Lower lobe of right lung (tissue), 2 donors: ENCODE results near the gene GLRA3. TPM values are rescaled to one million over a fixed set of nuclear protein-coding genes. Genes with fewer than 3 reads are reported as not detected.

Experiments used
- ATAC-seq, 2 donors: fragments of 200-7000 bp; cut with Tn5 transposase; one replicate each; pipeline ENCODE4 v1.9.1; 2020 to 2022; ENCODE audit warnings: mild to moderate bottlenecking in 2 of 2, moderate library complexity in 2 of 2
- DNase-seq: peaks from one replicate; pipeline ENCODE4 v3.0.0-alpha.2; 2020
- H3K27ac ChIP-seq: fragments of 200-600 bp; one replicate; pipeline ENCODE4 v1.8.0; 2022
- H3K27me3 ChIP-seq: fragments of 200-600 bp; one replicate; pipeline ENCODE4 v1.8.0; 2022; ENCODE audit warnings: low read depth
- H3K36me3 ChIP-seq: fragments of 200-600 bp; one replicate; pipeline ENCODE4 v1.8.0; 2022; ENCODE audit warnings: mild to moderate bottlenecking
- H3K4me1 ChIP-seq: fragments of 200-600 bp; one replicate; pipeline ENCODE4 v1.8.0; 2022
- H3K4me3 ChIP-seq: fragments of 200-600 bp; one replicate; pipeline ENCODE4 v1.8.0; 2022; ENCODE audit warnings: mild to moderate bottlenecking
- H3K9me3 ChIP-seq: fragments of 200-600 bp; one replicate; pipeline ENCODE4 v1.8.0; 2022
- CTCF ChIP-seq: fragments of 200-600 bp; IDR thresholded peaks from one replicate; pipeline ENCODE4 v1.8.0; 2022; ENCODE audit warnings: antibody characterized with exemption, mild to moderate bottlenecking
- intact Hi-C: fragments of 100-400 bp; cut with DNase I; formaldehyde crosslinking; loops from one replicate; pipeline ENCODE4 v1.11.0; 2022
- total RNA-seq: library from RNA; stranded (reverse); fragmentation: NEBNext Ultra II Directional; extraction: Animal tissue kit (Norgen Biotek cat#: 25700); gene quantifications from one replicate; pipeline ENCODE4 v1.2.1, GENCODE V29; 2021
- donor health status: DM: no; HTN: yes; CAD: no; lungs with severe emphysema.

Gene GLRA3
- total RNA-seq, 1 donor from 2014 or later = not detected

- Histone ChIP-seq H3K27ac (no peak overlapping the region), H3K9me3 (no peaks in the 10 kb centered on the region), H3K27me3 (no peaks in the 10 kb centered on the region), H3K36me3 (no peaks in the 10 kb centered on the region), H3K4me3 (no peak overlapping the region), H3K4me1 (no peaks in the 10 kb centered on the region)
- intact Hi-C loops = no loop called here
- DNase-seq (no peak), ATAC-seq (no peak)
- no peak for TF ChIP-seq CTCF
These were observed 221.3 kb downstream of the GLRA3 start for GRCh38 chr4:174607792-174608191.

- peak; percentile 94 to 98 for ATAC-seq
- Histone ChIP-seq H3K36me3 (no peaks in the 10 kb centered on the region), H3K4me3 (no peak overlapping the region), H3K4me1 (no peaks in the 10 kb centered on the region), H3K9me3 (no peaks in the 10 kb centered on the region), H3K27me3 (no peaks in the 10 kb centered on the region), H3K27ac (peak overlapping the region; percentile 27)
- intact Hi-C loops = no loop called here
- DNase-seq = no peak
- no peak for TF ChIP-seq CTCF
These were observed 224.8 kb downstream of the GLRA3 start for GRCh38 chr4:174604198-174604597.

GRCh38 chr4:174600391-174600790 lies 228.7 kb downstream of the GLRA3 start:
- DNase-seq (no peak), ATAC-seq (no peak)
- Histone ChIP-seq H3K4me3 (no peak overlapping the region), H3K4me1 (no peaks in the 10 kb centered on the region), H3K27me3 (no peaks in the 10 kb centered on the region), H3K9me3 (no peaks in the 10 kb centered on the region), H3K27ac (no peak overlapping the region), H3K36me3 (no peaks in the 10 kb centered on the region)
- intact Hi-C loops = no loop called here
- no peak for TF ChIP-seq CTCF

GRCh38 chr4:174598800-174599199 lies 230.2 kb downstream of the GLRA3 start:
- no peaks in the 10 kb centered on the region for H3K36me3 ChIP-seq
- no peaks in the 10 kb centered on the region for H3K9me3 ChIP-seq
- intact Hi-C loops = no loop called here
- no peak overlapping the region for H3K4me3 ChIP-seq
- DNase-seq = no peak
- H3K27me3 ChIP-seq = no peaks in the 10 kb centered on the region
- no peaks in the 10 kb centered on the region for H3K4me1 ChIP-seq
- no peak overlapping the region for H3K27ac ChIP-seq
- no peak for TF ChIP-seq CTCF
- no peak for ATAC-seq

- peaks cover 4% of the 10 kb centered on the region for H3K4me1 ChIP-seq
- intact Hi-C loops = no loop called here
These were observed 232.5 kb downstream of the GLRA3 start for GRCh38 chr4:174596513-174596912.

More at GRCh38 chr4:174596513-174596912, 232.5 kb downstream of the GLRA3 start:
- Histone ChIP-seq H3K4me3 (no peak overlapping the region), H3K9me3 (no peaks in the 10 kb centered on the region), H3K27ac (no peak overlapping the region), H3K27me3 (no peaks in the 10 kb centered on the region), H3K36me3 (no peaks in the 10 kb centered on the region)
- no peak for TF ChIP-seq CTCF
- DNase-seq (no peak), ATAC-seq (no peak)
